ENCODE data around the gene GLB1L3. TPM values are rescaled to one million over a fixed set of nuclear protein-coding genes. Genes with fewer than 3 reads are reported as not detected.
"Not testable (repeated sequence)": the region's sequence is repeated elsewhere in the genome, so short reads cannot be mapped to it uniquely, and the experiment has no call there.

Gene GLB1L3
- total RNA-seq, 1 experiment from 2014 or later = not detected

DNA sequence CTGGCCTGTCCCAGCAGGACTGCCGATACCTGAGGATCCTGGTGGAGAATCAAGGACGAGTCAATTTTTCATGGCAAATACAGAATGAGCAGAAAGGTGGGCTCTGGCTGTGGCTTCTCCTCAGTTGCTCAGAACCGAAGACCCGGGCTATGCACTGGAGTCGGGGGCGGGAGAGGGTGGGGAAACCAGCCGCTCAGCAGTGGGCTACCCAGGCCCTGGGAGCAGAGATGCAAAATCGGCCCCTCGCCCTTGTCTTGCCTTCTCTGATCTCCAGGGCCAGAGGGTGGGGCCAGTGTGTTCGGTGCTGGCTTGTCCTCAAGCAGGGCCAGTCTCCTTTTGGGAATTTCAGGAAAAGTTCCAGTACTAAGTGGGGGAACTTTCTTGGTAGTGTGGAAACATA lies 37.2 kb downstream of the GLB1L3 start:
- Mint-ChIP-seq H3K27me3 (ENCODE audit: unreplicated experiment) (no peaks in the 10 kb centered on the region), H3K36me3 (ENCODE audit: insufficient read depth, unreplicated experiment) (no peaks in the 10 kb centered on the region), H3K27ac (ENCODE audit: unreplicated experiment) (no peak overlapping the region), H3K9me3 (ENCODE audit: low read depth, unreplicated experiment) (no peaks in the 10 kb centered on the region), H3K4me3 (ENCODE audit: low read depth, unreplicated experiment) (no peak overlapping the region), H3K4me1 (ENCODE audit: low read depth, unreplicated experiment) (no peaks in the 10 kb centered on the region)
- no peak for TF ChIP-seq CTCF (IDR thresholded peaks at IDR 0.05; ENCODE audit: unreplicated experiment)
- intact Hi-C loops (cut with micrococcal nuclease; ENCODE audit: unreplicated experiment) = no loop called here
- CTCF ChIA-PET = no interaction called here
- DNase-seq = no peak
- no TSS peak for BruUV-seq (replicated peaks)

GRCh38 chr11:134313821-134314607 lies 37.8 kb downstream of the GLB1L3 start:
- H3K27ac Mint-ChIP-seq (ENCODE audit: unreplicated experiment) = no peak overlapping the region
- no peak for TF ChIP-seq CTCF (IDR thresholded peaks at IDR 0.05; ENCODE audit: unreplicated experiment)
- CTCF ChIA-PET = no interaction called here
- no TSS peak for BruUV-seq (replicated peaks)
- intact Hi-C loops (cut with micrococcal nuclease; ENCODE audit: unreplicated experiment) = no loop called here
- H3K9me3 Mint-ChIP-seq (ENCODE audit: low read depth, unreplicated experiment) = no peaks in the 10 kb centered on the region
- H3K4me1 Mint-ChIP-seq (ENCODE audit: low read depth, unreplicated experiment) = no peaks in the 10 kb centered on the region
- no peaks in the 10 kb centered on the region for H3K36me3 Mint-ChIP-seq (ENCODE audit: insufficient read depth, unreplicated experiment)
- no peak for DNase-seq
- no peaks in the 10 kb centered on the region for H3K27me3 Mint-ChIP-seq (ENCODE audit: unreplicated experiment)
- no peak overlapping the region for H3K4me3 Mint-ChIP-seq (ENCODE audit: low read depth, unreplicated experiment)

GRCh38 chr11:134317103-134317502 lies 40.9 kb downstream of the GLB1L3 start:
- no peak overlapping the region for H3K4me3 Mint-ChIP-seq (ENCODE audit: low read depth, unreplicated experiment)
- no peaks in the 10 kb centered on the region for H3K4me1 Mint-ChIP-seq (ENCODE audit: low read depth, unreplicated experiment)
- no peak overlapping the region for H3K27ac Mint-ChIP-seq (ENCODE audit: unreplicated experiment)
- no peak for DNase-seq
- no peaks in the 10 kb centered on the region for H3K36me3 Mint-ChIP-seq (ENCODE audit: insufficient read depth, unreplicated experiment)
- TF ChIP-seq CTCF (IDR thresholded peaks at IDR 0.05; ENCODE audit: unreplicated experiment) = no peak
- peaks cover 3% of the 10 kb centered on the region for H3K9me3 Mint-ChIP-seq (ENCODE audit: low read depth, unreplicated experiment)
- no peaks in the 10 kb centered on the region for H3K27me3 Mint-ChIP-seq (ENCODE audit: unreplicated experiment)
- intact Hi-C loops (cut with micrococcal nuclease; ENCODE audit: unreplicated experiment) = no loop called here
- no TSS peak for BruUV-seq (replicated peaks)
- CTCF ChIA-PET = no interaction called here

DNA sequence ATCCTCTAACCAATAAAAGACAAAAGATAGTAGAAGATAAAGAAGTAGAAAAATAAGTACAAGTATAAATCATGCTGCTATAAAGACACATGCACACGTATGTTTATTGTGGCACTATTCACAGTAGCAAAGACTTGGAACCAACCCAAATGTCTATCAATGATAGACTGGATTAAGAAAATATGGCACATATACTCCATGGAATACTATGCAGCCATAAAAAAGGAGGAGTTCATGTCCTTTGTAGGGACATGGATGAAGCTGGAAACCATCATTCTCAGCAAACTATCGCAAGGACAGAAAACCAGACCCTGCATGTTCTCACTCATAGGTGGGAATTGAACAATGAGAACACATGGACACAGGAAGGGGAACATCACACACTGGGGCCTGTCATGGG lies 45.2 kb downstream of the GLB1L3 start:
- BruUV-seq (replicated peaks); H3K9me3 Mint-ChIP-seq (ENCODE audit: low read depth, unreplicated experiment); CTCF ChIA-PET; H3K4me3 Mint-ChIP-seq (ENCODE audit: low read depth, unreplicated experiment); H3K27ac Mint-ChIP-seq (ENCODE audit: unreplicated experiment); intact Hi-C loops (cut with micrococcal nuclease; ENCODE audit: unreplicated experiment); H3K36me3 Mint-ChIP-seq (ENCODE audit: insufficient read depth, unreplicated experiment); H3K27me3 Mint-ChIP-seq (ENCODE audit: unreplicated experiment); H3K4me1 Mint-ChIP-seq (ENCODE audit: low read depth, unreplicated experiment); DNase-seq: not testable (repeated sequence)

DNA sequence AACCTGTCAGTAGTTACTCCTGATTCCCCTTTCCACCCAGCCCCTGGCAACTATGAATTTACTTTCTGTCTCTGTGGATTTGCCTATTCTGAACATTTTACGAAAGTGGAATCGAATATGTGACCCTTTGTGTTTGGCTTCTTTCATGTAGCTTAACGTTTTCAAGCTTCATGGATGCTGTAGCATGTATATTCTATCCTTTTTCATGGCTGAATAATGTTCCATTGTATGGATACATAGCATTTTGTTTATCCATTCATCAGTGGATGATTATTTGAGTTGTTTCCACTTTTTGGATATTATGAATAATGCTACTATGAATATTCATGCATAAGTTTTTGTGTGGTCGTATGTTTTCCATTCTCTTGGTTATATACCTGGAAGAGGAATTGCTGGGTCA lies 46.4 kb downstream of the GLB1L3 start:
- Mint-ChIP-seq H3K9me3 (ENCODE audit: low read depth, unreplicated experiment) (peaks cover 3% of the 10 kb centered on the region), H3K4me1 (ENCODE audit: low read depth, unreplicated experiment) (no peaks in the 10 kb centered on the region), H3K4me3 (ENCODE audit: low read depth, unreplicated experiment) (no peak overlapping the region), H3K27ac (ENCODE audit: unreplicated experiment) (no peak overlapping the region), H3K36me3 (ENCODE audit: insufficient read depth, unreplicated experiment) (no peaks in the 10 kb centered on the region), H3K27me3 (ENCODE audit: unreplicated experiment) (peaks cover 15% of the 10 kb centered on the region)
- no TSS peak for BruUV-seq (replicated peaks)
- DNase-seq = no peak
- intact Hi-C loops (cut with micrococcal nuclease; ENCODE audit: unreplicated experiment) = no loop called here
- CTCF ChIA-PET = no interaction called here
- TF ChIP-seq CTCF (IDR thresholded peaks at IDR 0.05; ENCODE audit: unreplicated experiment) = no peak

Measured in Calu3 (cell line).